Transverse colon (tissue), 4 donors: ENCODE measurements around the gene GPD2. TPM values are rescaled to one million over a fixed set of nuclear protein-coding genes. Genes with fewer than 3 reads are reported as not detected.

Experiments used
- DNase-seq: peaks from one replicate; pipeline ENCODE4 v3.0.0-alpha.2; 2019
- H3K27ac ChIP-seq, 4 donors: fragments of 200-600 bp; sonication (generic); 2 replicates each; pipeline ENCODE4 v1.5.1; 2016 to 2018; ENCODE audit warnings: inconsistent platforms in 4 of 4
- H3K27me3 ChIP-seq: fragments of 200-600 bp; sonication (generic); 2 replicates; pipeline ENCODE4 v1.5.1; 2017; ENCODE audit warnings: inconsistent platforms
- H3K36me3 ChIP-seq, 4 donors: fragments of 200-600 bp; sonication (generic); 2 replicates each; pipeline ENCODE4 v1.5.1; 2017 to 2019; ENCODE audit warnings: inconsistent platforms in 4 of 4
- H3K4me1 ChIP-seq, 4 donors: fragments of 200-600 bp; sonication (generic); 2 replicates each; pipeline ENCODE4 v1.5.1; 2017 to 2020; ENCODE audit warnings: inconsistent platforms in 4 of 4
- H3K4me3 ChIP-seq, 4 donors: fragments of 200-600 bp; sonication (generic); 1 replicate in 1 of 4; 2 replicates in 3 of 4; pipeline versions ENCODE4 v1.5.1 to v1.6.1; 2017 to 2019; ENCODE audit warnings: inconsistent platforms in 4 of 4
- H3K9me3 ChIP-seq, 2 donors: fragments of 200-600 bp; sonication (generic); 2 replicates each; pipeline ENCODE4 v1.5.1; 2017 to 2019; ENCODE audit warnings: inconsistent platforms in 2 of 2
- CTCF ChIP-seq, 5 experiments: fragments of 200-600 bp in 3 of 5; fragments of 450-650 bp in 2 of 5; sonication (generic) in 3 of 5; IDR thresholded peaks; 1 replicate in 2 of 5; 2 replicates in 3 of 5; pipeline ENCODE4 v1.5.1; 2016 to 2017; ENCODE audit warnings: antibody characterized with exemption in 5 of 5, inconsistent platforms in 3 of 5, mild to moderate bottlenecking in 2 of 5, moderate library complexity in 1 of 5
- EP300 ChIP-seq: sonication (generic); formaldehyde crosslinking; IDR thresholded peaks from one replicate; pipeline ENCODE4 v1.6.1; 2017; ENCODE audit warnings: antibody characterized with exemption, low read depth
- POLR2A ChIP-seq: fragments of 450-650 bp; IDR thresholded peaks from one replicate; pipeline ENCODE4 v1.6.1; 2016; ENCODE audit warnings: antibody characterized with exemption, mild to moderate bottlenecking, moderate library complexity
- POLR2AphosphoS5 ChIP-seq, 3 donors: sonication (generic); formaldehyde crosslinking; IDR thresholded peaks; one replicate each; pipeline ENCODE4 v1.6.1; 2016; ENCODE audit warnings: antibody characterized with exemption in 3 of 3
- WGBS, 2 donors: methylation state at CpG; one replicate each; pipeline ENCODE4 v1.1.5; 2018; ENCODE audit warnings: low coverage in 1 of 2; 5-methylcytosine and 5-hydroxymethylcytosine counted together
- in situ Hi-C, 4 donors: fragments of 200-750 bp; cut with MboI; loops; one replicate each; pipeline versions ENCODE4 v1.15.0 to v1.15.1; 2017; ENCODE audit warnings: low sequenced_read_pairs in 3 of 4, low pct_ligation_motif_present in 1 of 4, low pct_unique_long_range_greater_than_20kb in 1 of 4
- intact Hi-C: fragments of 100-400 bp; cut with DNase I; formaldehyde crosslinking; loops from one replicate; pipeline ENCODE4 v1.15.1; 2023; ENCODE audit warnings: low total_unique reads
- total RNA-seq, 4 donors: library from RNA; depleted of rRNA; stranded (reverse); fragments of >200 nt; gene quantifications; one replicate each; pipeline ENCODE4 v1.1.0, GENCODE V29; 2016

Gene GPD2
- total RNA-seq, 4 donors from 2014 or later, result 65.5 to 161 (median 98.6) TPM

DNA sequence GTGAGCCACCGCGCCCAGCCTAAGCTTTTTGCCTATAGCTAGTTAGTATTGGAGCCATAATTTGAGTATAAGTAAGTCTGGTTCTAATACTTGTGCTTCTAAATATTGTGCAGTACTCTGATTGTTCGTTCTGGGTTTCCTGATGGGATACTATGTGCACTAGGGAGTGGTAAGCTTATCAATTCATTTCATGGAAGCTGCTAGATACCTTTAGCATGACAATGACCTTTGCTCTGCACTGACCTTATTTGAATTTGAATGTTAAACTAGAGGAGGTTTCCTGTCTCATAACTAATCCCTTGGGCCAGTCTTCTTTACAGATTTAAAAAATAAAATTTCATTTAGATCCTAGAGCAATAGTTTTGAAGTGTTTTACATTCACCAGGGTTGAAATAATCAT is 125.1 kb downstream of the GPD2 start:
- DNase-seq, result no peak
- in situ Hi-C loops (no loop called here), intact Hi-C loops (no loop called here)
- Histone ChIP-seq H3K9me3 (no peaks in the 10 kb centered on the region), H3K4me1 (no peaks in the 10 kb centered on the region), H3K27me3 (no peaks in the 10 kb centered on the region), H3K4me3 (no peak overlapping the region), H3K27ac (no peak overlapping the region), H3K36me3 (peaks cover 0 to 7% (median 3%) of the 10 kb centered on the region in 4 donors)
- 92 to 100% methylated on average over 1 to 3 of the region's 3 CpGs for WGBS, 2 donors
- TF ChIP-seq EP300 (no peak), POLR2AphosphoS5 (IDR thresholded peaks at IDR 0.05) (no peak), CTCF (IDR thresholded peaks at IDR 0.05) (no peak), POLR2A (no peak)

DNA sequence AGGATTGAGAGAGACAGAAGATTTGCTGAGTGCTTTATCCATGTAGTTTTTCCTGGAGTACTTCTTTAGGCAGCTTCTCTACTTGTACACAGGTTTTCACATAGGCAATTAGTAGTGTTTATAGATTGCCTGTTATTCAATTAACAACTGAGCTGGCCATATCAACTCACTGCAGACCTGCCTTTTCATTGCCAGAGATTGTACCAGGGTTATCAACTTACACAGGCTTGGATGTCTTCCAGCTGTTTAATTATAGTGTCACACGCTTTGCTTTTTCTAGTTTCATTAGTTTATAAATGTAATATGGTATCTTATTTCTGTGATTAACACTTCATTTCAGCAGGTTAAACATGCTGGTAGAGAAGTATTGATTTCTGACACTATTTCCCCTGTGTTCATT is 125.9 kb downstream of the GPD2 start:
- Histone ChIP-seq H3K27me3 (no peaks in the 10 kb centered on the region), H3K4me3 (no peak overlapping the region), H3K27ac (no peak overlapping the region), H3K4me1 (no peaks in the 10 kb centered on the region), H3K36me3 (peaks cover 0 to 7% (median 3%) of the 10 kb centered on the region in 4 donors), H3K9me3 (no peaks in the 10 kb centered on the region)
- DNase-seq, result no peak
- in situ Hi-C loops (no loop called here), intact Hi-C loops (no loop called here)
- TF ChIP-seq POLR2A (no peak), EP300 (no peak)
- 13 to 55% methylated on average over 1 of the region's 1 CpG for whole genome bisulfite sequencing, 2 donors

- intact Hi-C loops (no loop called here), in situ Hi-C loops (no loop called here)
- Histone ChIP-seq H3K27ac (no peak overlapping the region), H3K36me3 (peaks cover 0 to 6% (median 0%) of the 10 kb centered on the region in 4 donors), H3K9me3 (no peaks in the 10 kb centered on the region), H3K27me3 (no peaks in the 10 kb centered on the region), H3K4me1 (no peaks in the 10 kb centered on the region), H3K4me3 (no peak overlapping the region)
- WGBS, 2 donors, result 95 to 100% methylated on average over 4 of the region's 4 CpGs
- TF ChIP-seq EP300, result no peak
- no peak for TF ChIP-seq CTCF (IDR thresholded peaks at IDR 0.05)
- TF ChIP-seq POLR2AphosphoS5 (IDR thresholded peaks at IDR 0.05), result no peak
- TF ChIP-seq POLR2A, result no peak
- no peak for DNase-seq
Measured at GRCh38 chr2:156563994-156564753, 128.0 kb downstream of the GPD2 start.

- Histone ChIP-seq H3K4me3 (no peak overlapping the region), H3K4me1 (no peaks in the 10 kb centered on the region), H3K36me3 (peaks cover 0 to 16% (median 0%) of the 10 kb centered on the region in 4 donors), H3K9me3 (no peaks in the 10 kb centered on the region), H3K27ac (no peak overlapping the region), H3K27me3 (no peaks in the 10 kb centered on the region)
- no peak for TF ChIP-seq EP300
- TF ChIP-seq POLR2AphosphoS5 (IDR thresholded peaks at IDR 0.05), result no peak
- no peak for TF ChIP-seq CTCF (IDR thresholded peaks at IDR 0.05)
- TF ChIP-seq POLR2A, result no peak
- WGBS, 2 donors, result 85% methylated on average over 5 of the region's 5 CpGs
- DNase-seq, result no peak
- intact Hi-C loops, result no loop called here
- in situ Hi-C loops, result no loop called here
Measured at GRCh38 chr2:156565066-156565710, 129.0 kb downstream of the GPD2 start.
